Activated CD8-positive, alpha-beta T cell treated with anti-CD3 and anti-CD28 coated beads for 36 hours (primary cell): ENCODE measurements around the gene ZNF516. TPM values are rescaled to one million over a fixed set of nuclear protein-coding genes. Genes with fewer than 3 reads are reported as not detected.

Experiments used
- ATAC-seq: fragments of 200-7000 bp; cut with Tn5 transposase; one replicate; pipeline ENCODE4 v1.10.0; 2021; ENCODE audit warnings: mild to moderate bottlenecking, moderate library complexity
- CTCF ChIA-PET: fragments of 350-600 bp; sonication (Branson Sonifier 250); formaldehyde crosslinking; loops from one replicate; lab custom pipeline; 2021; ENCODE audit warnings: antibody characterized with exemption; lab: Charles Lee
- POLR2A ChIA-PET: fragments of 350-600 bp; sonication (Branson Sonifier 250); formaldehyde crosslinking; loops from one replicate; lab custom pipeline; 2021; ENCODE audit warnings: antibody characterized with exemption; lab: Charles Lee
- DNase-seq: peaks from one replicate; pipeline ENCODE4 v3.0.0-alpha.2; 2020
- H3K27ac Mint-ChIP-seq: one replicate; pipeline ENCODE4 v1.8.0; 2021; ENCODE audit warnings: mild to moderate bottlenecking, mixed read lengths
- H3K27me3 Mint-ChIP-seq: one replicate; pipeline ENCODE4 v1.8.0; 2021; ENCODE audit warnings: mixed read lengths
- H3K36me3 Mint-ChIP-seq: one replicate; pipeline ENCODE4 v1.8.0; 2021; ENCODE audit warnings: low read depth, mixed read lengths
- H3K4me1 Mint-ChIP-seq: one replicate; pipeline ENCODE4 v1.8.0; 2021; ENCODE audit warnings: low read depth, mixed read lengths
- H3K4me3 Mint-ChIP-seq: one replicate; pipeline ENCODE4 v1.8.0; 2021; ENCODE audit warnings: mild to moderate bottlenecking, moderate library complexity, mixed read lengths
- H3K9me3 Mint-ChIP-seq: one replicate; pipeline ENCODE4 v1.8.0; 2021; ENCODE audit warnings: mixed read lengths
- CTCF ChIP-seq: fragments of 200-600 bp; IDR thresholded peaks from one replicate; pipeline ENCODE4 v1.8.0; 2022; ENCODE audit warnings: antibody characterized with exemption, mild to moderate bottlenecking
- intact Hi-C: fragments of 100-400 bp; cut with micrococcal nuclease; formaldehyde crosslinking; loops from one replicate; pipeline ENCODE4 v1.10.0; 2022
- total RNA-seq, 2 experiments: library from RNA; stranded (reverse); gene quantifications; one replicate each; pipeline ENCODE4 v1.2.3, GENCODE V29; 2021

Gene ZNF516
- total RNA-seq, 2 experiments from 2014 or later = 7.0 to 10.5 TPM

GRCh38 chr18:76347341-76347740, 147.7 kb downstream of the ZNF516 start:
- no peak for DNase-seq
- TF ChIP-seq CTCF = no peak
- Mint-ChIP-seq H3K27ac (no peak overlapping the region), H3K4me3 (no peak overlapping the region), H3K9me3 (no peaks in the 10 kb centered on the region), H3K27me3 (peaks cover 1% of the 10 kb centered on the region), H3K4me1 (peaks cover 6% of the 10 kb centered on the region), H3K36me3 (no peaks in the 10 kb centered on the region)
- ChIA-PET CTCF (no interaction called here), POLR2A (no interaction called here)
- intact Hi-C loops = no loop called here
- no peak for ATAC-seq

GRCh38 chr18:76346490-76347130, 148.4 kb downstream of the ZNF516 start:
- CTCF ChIA-PET = interaction anchor here (0.7 kb wide), 1 partner anchor 25 kb away, joined by 3 read pairs; no protein-coding TSS in a partner anchor

GRCh38 chr18:76345901-76346300, 149.1 kb downstream of the ZNF516 start:
- TF ChIP-seq CTCF = no peak
- Mint-ChIP-seq H3K9me3 (no peaks in the 10 kb centered on the region), H3K4me1 (peaks cover 6% of the 10 kb centered on the region), H3K4me3 (no peak overlapping the region), H3K27ac (no peak overlapping the region), H3K36me3 (no peaks in the 10 kb centered on the region), H3K27me3 (peaks cover 1% of the 10 kb centered on the region)
- no peak for ATAC-seq
- ChIA-PET CTCF (interaction anchor here (0.7 kb wide), 1 partner anchor 24 kb away, joined by 3 read pairs; no protein-coding TSS in a partner anchor), POLR2A (no interaction called here)
- DNase-seq = no peak
- intact Hi-C loops = no loop called here

More at GRCh38 chr18:76346490-76347130, 148.4 kb downstream of the ZNF516 start:
- ATAC-seq (no peak), DNase-seq (no peak)
- H3K9me3 Mint-ChIP-seq = no peaks in the 10 kb centered on the region
- intact Hi-C loops = no loop called here
- peaks cover 1% of the 10 kb centered on the region for H3K27me3 Mint-ChIP-seq
- H3K27ac Mint-ChIP-seq = no peak overlapping the region
- peaks cover 6% of the 10 kb centered on the region for H3K4me1 Mint-ChIP-seq
- POLR2A ChIA-PET = no interaction called here
- H3K4me3 Mint-ChIP-seq = no peak overlapping the region
- TF ChIP-seq CTCF = no peak
- H3K36me3 Mint-ChIP-seq = no peaks in the 10 kb centered on the region

GRCh38 chr18:76343938-76344569, 151.0 kb downstream of the ZNF516 start:
- no peak for ATAC-seq
- no peaks in the 10 kb centered on the region for H3K36me3 Mint-ChIP-seq
- intact Hi-C loops = no loop called here
- ChIA-PET POLR2A (no interaction called here), CTCF (no interaction called here)
- H3K4me1 Mint-ChIP-seq = peaks cover 2% of the 10 kb centered on the region
- no peak for DNase-seq
- peaks cover 1% of the 10 kb centered on the region for H3K9me3 Mint-ChIP-seq
- H3K27ac Mint-ChIP-seq = no peak overlapping the region
- H3K27me3 Mint-ChIP-seq = no peaks in the 10 kb centered on the region
- no peak for TF ChIP-seq CTCF
- no peak overlapping the region for H3K4me3 Mint-ChIP-seq

- no peak overlapping the region for H3K4me3 Mint-ChIP-seq
- CTCF ChIA-PET = no interaction called here
- no peak for TF ChIP-seq CTCF
- POLR2A ChIA-PET = no interaction called here
- peaks cover 2% of the 10 kb centered on the region for H3K27me3 Mint-ChIP-seq
- ATAC-seq = no peak
- H3K27ac Mint-ChIP-seq = no peak overlapping the region
- H3K36me3 Mint-ChIP-seq = no peaks in the 10 kb centered on the region
- DNase-seq = no peak
- no peaks in the 10 kb centered on the region for H3K4me1 Mint-ChIP-seq
- intact Hi-C loops = no loop called here
- peaks cover 1% of the 10 kb centered on the region for H3K9me3 Mint-ChIP-seq
Measured at GRCh38 chr18:76340410-76340809, 154.6 kb downstream of the ZNF516 start.
